OCI-LY3 (cell line): ENCODE results near the gene SUPT3H.
A peak's percentile ranks its signal among the peaks of the same experiment; 100 is the strongest.

Experiments used
- H2AFZ ChIP-seq: fragments of 200-600, 300-600 bp; shearing (Covaris generic); 2 replicates; pipeline ENCODE4 v1.6.0; 2014; ENCODE audit warnings: antibody characterized with exemption, low read depth, low read length
- H3K27ac ChIP-seq: fragments of 200-600, 300-600 bp; sonication (generic); 2 replicates; pipeline ENCODE4 v1.5.1; 2014; ENCODE audit warnings: mild to moderate bottlenecking, low read length, moderate library complexity, mixed read lengths
- H3K27me3 ChIP-seq: fragments of 200-600, 300-600 bp; sonication (generic); 2 replicates; pipeline ENCODE4 v1.6.1; 2014; ENCODE audit warnings: low read depth, low read length, mixed read lengths
- H3K36me3 ChIP-seq: fragments of 200-600, 300-600 bp; sonication (generic); replicated peaks from 2 replicates; pipeline ENCODE3; 2014; ENCODE audit warnings: low read depth, low read length, mixed read lengths
- H3K4me1 ChIP-seq: fragments of 300-600, 200-600 bp; sonication (generic); 2 replicates; pipeline ENCODE4 v1.6.1; 2014; ENCODE audit warnings: low read length, mixed read lengths
- H3K4me2 ChIP-seq: fragments of 200-600, 300-600 bp; sonication (generic); 2 replicates; pipeline ENCODE4 v1.6.1; 2014; ENCODE audit warnings: low read length, mixed read lengths
- H3K4me3 ChIP-seq: fragments of 300-600, 200-600 bp; sonication (generic); 2 replicates; pipeline ENCODE4 v1.5.1; 2014; ENCODE audit warnings: antibody characterized with exemption, mild to moderate bottlenecking, low read length, moderate library complexity
- H3K79me2 ChIP-seq: fragments of 300-600, 200-600 bp; shearing (Covaris generic); 2 replicates; pipeline ENCODE4 v1.6.1; 2014; ENCODE audit warnings: mild to moderate bottlenecking, low read length, mixed read lengths
- H3K9ac ChIP-seq: fragments of 300-600, 200-600 bp; shearing (Covaris generic); 2 replicates; pipeline ENCODE4 v1.6.0; 2014; ENCODE audit warnings: mild to moderate bottlenecking, low read length, moderate library complexity
- H3K9me3 ChIP-seq: fragments of 200-600, 300-600 bp; shearing (Covaris generic); 2 replicates; pipeline ENCODE4 v1.6.1; 2014; ENCODE audit warnings: low read length, mixed read lengths; ENCODE audit not compliant: insufficient read depth
- H4K20me1 ChIP-seq: fragments of 200-600, 300-600 bp; sonication (generic); 2 replicates; pipeline ENCODE4 v1.6.1; 2016; ENCODE audit warnings: low read length, mixed read lengths; ENCODE audit not compliant: insufficient read depth
- EZH2phosphoT487 ChIP-seq: fragments of 200-600 bp; shearing (Covaris generic); IDR thresholded peaks from 2 replicates; pipeline ENCODE4 v1.6.1; 2018; ENCODE audit warnings: antibody characterized with exemption, mixed run types, low read depth
- TF ChIP-seq, protein P1 (sequence below): fragments of 200-600, 300-600 bp; sonication (generic); IDR thresholded peaks from 2 replicates; pipeline ENCODE4 v1.5.1; 2014; ENCODE audit warnings: antibody characterized with exemption, low read length, low read depth

The SUPT3H gene

DNA sequence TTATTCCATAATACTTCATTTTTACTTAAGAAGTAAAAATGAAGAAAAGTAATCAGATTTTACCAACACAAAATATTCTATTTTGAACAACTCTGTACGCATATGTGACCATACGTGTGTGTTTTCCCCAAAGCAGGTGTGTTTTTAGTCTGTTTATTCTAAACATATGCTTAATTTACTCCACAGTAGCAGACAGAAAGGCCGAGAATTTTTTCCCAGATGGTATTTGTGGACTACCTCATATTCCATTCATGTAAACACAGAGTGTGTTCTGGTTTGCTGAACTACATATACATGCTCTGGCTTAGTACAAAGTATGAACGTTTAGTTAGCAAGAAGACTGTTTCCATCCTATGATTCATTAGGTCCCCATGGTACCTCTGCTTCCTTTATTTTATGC lies 282.9 kb downstream of the SUPT3H start:
- no peak for TF ChIP-seq EZH2phosphoT487
- TF ChIP-seq, protein P1, sequence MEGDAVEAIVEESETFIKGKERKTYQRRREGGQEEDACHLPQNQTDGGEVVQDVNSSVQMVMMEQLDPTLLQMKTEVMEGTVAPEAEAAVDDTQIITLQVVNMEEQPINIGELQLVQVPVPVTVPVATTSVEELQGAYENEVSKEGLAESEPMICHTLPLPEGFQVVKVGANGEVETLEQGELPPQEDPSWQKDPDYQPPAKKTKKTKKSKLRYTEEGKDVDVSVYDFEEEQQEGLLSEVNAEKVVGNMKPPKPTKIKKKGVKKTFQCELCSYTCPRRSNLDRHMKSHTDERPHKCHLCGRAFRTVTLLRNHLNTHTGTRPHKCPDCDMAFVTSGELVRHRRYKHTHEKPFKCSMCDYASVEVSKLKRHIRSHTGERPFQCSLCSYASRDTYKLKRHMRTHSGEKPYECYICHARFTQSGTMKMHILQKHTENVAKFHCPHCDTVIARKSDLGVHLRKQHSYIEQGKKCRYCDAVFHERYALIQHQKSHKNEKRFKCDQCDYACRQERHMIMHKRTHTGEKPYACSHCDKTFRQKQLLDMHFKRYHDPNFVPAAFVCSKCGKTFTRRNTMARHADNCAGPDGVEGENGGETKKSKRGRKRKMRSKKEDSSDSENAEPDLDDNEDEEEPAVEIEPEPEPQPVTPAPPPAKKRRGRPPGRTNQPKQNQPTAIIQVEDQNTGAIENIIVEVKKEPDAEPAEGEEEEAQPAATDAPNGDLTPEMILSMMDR, result no peak
- H3K27ac ChIP-seq, result no peak overlapping the region
- H3K79me2 ChIP-seq, result no peaks in the 10 kb centered on the region
- no peak overlapping the region for H2AFZ ChIP-seq
- H3K9me3 ChIP-seq, result no peaks in the 10 kb centered on the region
- no peak overlapping the region for H3K4me2 ChIP-seq
- no peak overlapping the region for H3K9ac ChIP-seq
- H3K4me1 ChIP-seq, result no peaks in the 10 kb centered on the region
- H4K20me1 ChIP-seq, result no peaks in the 10 kb centered on the region
- no peaks in the 10 kb centered on the region for H3K36me3 ChIP-seq
- H3K27me3 ChIP-seq, result no peaks in the 10 kb centered on the region
- no peak overlapping the region for H3K4me3 ChIP-seq

DNA sequence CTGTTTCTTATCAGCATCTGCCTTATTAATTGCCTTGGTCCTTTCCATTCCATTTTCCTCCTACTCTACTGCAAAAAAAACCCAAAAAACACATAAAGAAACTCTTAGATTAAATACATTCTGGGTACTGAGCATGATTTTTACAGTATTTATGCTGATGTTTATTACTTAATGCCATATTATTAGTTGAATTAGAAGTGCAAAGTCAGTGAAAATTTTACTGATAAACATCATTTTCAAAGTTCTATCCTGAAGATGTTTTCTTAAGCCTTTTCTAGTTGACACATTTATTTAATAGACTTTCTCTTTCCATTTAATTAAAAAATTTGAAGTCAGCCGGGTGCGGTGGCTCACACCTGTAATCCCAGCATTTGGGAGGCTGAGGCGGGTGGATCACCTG lies 285.6 kb downstream of the SUPT3H start:
- H3K27me3 ChIP-seq, result no peaks in the 10 kb centered on the region
- no peaks in the 10 kb centered on the region for H4K20me1 ChIP-seq
- H3K27ac ChIP-seq, result no peak overlapping the region
- no peak overlapping the region for H2AFZ ChIP-seq
- no peak overlapping the region for H3K9ac ChIP-seq
- no peaks in the 10 kb centered on the region for H3K36me3 ChIP-seq
- no peaks in the 10 kb centered on the region for H3K79me2 ChIP-seq
- TF ChIP-seq EZH2phosphoT487, result no peak
- TF ChIP-seq, protein P1, result no peak
- H3K4me1 ChIP-seq, result no peaks in the 10 kb centered on the region
- no peak overlapping the region for H3K4me2 ChIP-seq
- no peaks in the 10 kb centered on the region for H3K9me3 ChIP-seq
- H3K4me3 ChIP-seq, result no peak overlapping the region

DNA sequence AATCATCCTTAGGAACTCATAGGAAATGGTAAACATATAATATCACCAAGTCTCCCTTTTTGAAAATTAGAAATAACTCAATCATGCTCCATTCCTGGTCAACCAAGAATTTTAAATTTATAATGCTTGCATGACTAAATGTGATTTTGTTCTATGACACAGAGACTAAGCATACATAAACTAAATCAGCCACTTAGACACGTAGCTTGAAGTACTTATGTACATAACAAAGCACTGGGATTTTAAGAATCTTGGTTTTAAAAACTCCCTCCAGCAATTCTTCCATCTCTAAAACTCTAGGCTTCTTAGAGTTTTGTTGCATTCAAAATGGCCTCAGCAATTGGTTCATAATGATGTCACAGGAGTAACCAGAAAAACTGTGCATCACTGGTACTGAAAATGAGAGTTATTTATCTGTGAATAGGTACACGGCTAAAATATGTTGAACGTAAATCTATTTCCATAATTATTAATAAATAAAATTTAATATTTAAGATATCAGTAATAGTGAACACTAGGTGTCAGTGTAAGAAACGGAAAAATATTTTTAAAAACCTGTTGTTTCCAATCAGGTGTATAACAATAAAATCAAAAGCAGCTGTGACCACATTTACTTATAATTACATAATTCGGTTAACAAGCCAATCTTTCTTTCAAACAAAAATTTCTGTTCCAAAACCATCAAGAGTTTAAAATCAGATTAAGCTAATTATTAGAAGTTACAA lies 291.2 kb downstream of the SUPT3H start:
- Histone ChIP-seq H3K9me3 (no peaks in the 10 kb centered on the region), H3K36me3 (no peaks in the 10 kb centered on the region), H2AFZ (no peak overlapping the region), H3K27me3 (no peaks in the 10 kb centered on the region), H4K20me1 (no peaks in the 10 kb centered on the region), H3K4me1 (no peaks in the 10 kb centered on the region), H3K9ac (no peak overlapping the region), H3K79me2 (no peaks in the 10 kb centered on the region), H3K4me3 (no peak overlapping the region), H3K27ac (no peak overlapping the region), H3K4me2 (no peak overlapping the region)
- TF ChIP-seq, protein P1, result peak; percentile 10; the same call in 1 of the 2 replicates
- no peak for TF ChIP-seq EZH2phosphoT487

DNA sequence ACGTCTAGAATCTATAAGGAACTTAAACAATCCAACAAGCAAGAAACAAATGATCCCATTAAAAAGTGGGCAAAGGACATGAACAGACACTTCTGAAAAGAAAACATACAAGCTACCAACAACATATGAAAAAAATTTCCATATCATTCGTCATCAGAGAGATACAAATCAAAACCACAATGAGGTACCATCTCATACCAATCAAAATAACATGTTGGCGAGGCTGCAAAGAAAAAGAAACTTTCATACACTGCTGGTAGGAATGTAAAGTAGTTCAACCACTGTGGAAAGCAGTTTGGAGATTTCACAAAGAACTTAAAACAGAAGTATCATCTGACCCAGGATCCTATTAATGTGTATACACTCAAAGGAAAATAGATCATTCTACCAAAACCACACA lies 293.5 kb downstream of the SUPT3H start:
- Histone ChIP-seq H3K36me3 (no peaks in the 10 kb centered on the region), H3K4me1 (no peaks in the 10 kb centered on the region), H4K20me1 (no peaks in the 10 kb centered on the region), H3K4me2 (no peak overlapping the region), H3K9ac (no peak overlapping the region), H3K4me3 (no peak overlapping the region), H3K27me3 (no peaks in the 10 kb centered on the region), H3K27ac (no peak overlapping the region), H2AFZ (no peak overlapping the region), H3K9me3 (no peaks in the 10 kb centered on the region), H3K79me2 (no peaks in the 10 kb centered on the region)
- TF ChIP-seq, protein P1, result no peak
- no peak for TF ChIP-seq EZH2phosphoT487
